HG02970 (cell line): ENCODE results near the gene MLLT10.

Experiments
- ATAC-seq: cut with Tn5 transposase; IDR thresholded peaks from one replicate; pipeline ENCODE4 v1.9.1; 2021; ENCODE audit warnings: mild to moderate bottlenecking, moderate library complexity, moderate number of reproducible peaks; ENCODE audit not compliant: unreplicated experiment, low FRiP score

Gene MLLT10

DNA sequence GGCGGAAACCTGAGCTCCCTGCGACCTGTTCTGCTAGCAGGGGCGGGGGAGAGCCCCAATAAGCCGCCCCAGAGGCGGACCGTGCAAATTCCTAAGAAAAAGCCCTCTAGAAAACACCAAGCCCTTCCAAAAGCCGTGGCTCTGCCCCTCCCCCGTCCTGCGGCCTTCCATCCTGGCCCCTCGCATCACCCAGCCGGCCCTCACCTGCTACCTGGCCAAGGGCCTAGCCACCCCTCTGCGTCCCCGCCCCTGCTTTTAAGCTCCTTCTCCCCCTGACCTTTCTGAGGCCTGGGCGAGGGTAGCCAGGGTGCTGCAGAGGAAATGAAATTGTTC, 33.5 kb upstream of the MLLT10 start:
- no peak for ATAC-seq

DNA sequence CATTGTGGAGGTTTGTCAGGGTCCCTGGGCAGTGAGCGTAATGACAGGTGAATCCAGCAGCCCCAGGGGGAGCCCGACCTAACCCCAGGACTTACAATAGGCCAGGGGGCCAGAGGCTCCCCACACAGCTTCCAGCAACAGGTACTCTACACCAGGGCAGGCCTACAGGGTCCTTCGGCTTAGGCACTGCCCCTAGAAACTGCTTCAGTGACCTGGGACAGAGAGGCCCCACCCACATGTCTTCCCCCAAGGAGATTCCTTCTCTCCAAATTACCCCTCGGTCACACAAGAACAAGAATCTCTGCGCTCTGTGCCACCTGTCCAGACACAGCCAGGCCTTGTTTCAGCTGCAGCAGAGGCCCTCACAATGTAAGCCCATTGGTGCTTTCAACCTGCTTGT, 32.9 kb upstream of the MLLT10 start:
- no peak for ATAC-seq

DNA sequence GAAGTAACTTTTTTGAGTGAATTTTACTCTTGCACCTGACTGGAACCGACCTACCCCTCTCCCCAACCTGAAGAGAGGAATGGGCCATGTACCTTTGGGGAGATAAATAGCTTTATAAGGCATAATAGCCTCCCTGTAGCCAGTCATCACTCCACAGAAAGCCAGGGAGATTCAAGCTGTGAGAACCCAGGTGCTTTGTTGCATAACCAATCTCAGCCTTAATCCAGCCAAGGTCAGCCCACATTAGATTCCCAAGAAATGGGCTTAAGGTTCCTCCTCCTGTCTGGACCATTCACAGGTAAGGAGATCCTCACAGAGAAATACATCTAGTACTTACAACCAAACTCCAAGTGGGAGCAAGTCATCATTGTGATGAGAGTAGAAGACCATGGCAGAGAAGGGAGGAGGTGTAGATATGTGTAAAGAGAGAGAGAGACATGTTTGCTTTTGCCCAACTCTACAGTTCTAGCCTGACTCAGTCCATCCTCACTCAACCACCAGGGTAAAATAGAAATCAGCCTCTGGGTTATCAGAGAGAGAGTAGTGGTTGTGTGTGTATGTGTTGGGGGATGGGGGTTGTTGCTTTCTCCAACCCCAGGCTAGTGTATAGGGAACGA, 32.2 kb upstream of the MLLT10 start:
- no peak for ATAC-seq

DNA sequence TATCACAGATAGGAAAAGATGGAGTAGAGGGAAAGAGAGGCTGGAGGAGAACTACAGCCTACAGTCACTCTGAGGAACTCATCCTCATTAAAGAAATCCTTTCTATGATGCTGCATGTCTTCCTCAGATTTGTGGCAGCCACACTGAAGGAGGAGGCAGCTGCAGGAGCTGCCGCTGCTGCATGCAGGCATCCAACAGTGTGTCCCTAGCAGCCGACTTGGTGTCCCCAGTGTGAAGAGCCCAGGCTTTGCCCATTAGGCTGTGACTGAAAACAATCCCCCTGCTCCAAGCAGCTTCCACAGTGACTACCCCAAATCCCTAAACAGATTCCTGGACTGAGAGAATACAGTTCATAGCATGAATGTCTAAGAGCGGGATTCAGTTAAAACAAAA, 31.7 kb upstream of the MLLT10 start:
- no peak for ATAC-seq

DNA sequence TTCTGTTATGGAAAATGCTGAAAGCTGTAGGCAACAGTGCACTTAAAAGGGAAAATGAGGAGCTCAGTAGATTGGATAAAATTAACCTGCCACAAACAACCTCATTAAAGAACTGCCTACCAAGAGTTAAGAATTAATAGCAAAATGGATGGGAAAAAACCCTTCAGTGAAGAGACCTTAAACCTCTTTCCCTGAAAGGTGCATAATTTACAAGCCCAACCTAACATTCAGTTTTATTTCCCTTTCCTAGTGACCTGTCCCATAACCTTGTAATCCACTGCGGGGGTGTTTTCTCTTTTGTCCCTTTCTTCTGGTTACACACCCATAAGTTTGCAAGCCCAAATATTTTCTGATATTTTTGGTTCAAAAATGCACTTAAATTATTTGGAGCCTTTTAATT, 30.5 kb upstream of the MLLT10 start:
- no peak for ATAC-seq

DNA sequence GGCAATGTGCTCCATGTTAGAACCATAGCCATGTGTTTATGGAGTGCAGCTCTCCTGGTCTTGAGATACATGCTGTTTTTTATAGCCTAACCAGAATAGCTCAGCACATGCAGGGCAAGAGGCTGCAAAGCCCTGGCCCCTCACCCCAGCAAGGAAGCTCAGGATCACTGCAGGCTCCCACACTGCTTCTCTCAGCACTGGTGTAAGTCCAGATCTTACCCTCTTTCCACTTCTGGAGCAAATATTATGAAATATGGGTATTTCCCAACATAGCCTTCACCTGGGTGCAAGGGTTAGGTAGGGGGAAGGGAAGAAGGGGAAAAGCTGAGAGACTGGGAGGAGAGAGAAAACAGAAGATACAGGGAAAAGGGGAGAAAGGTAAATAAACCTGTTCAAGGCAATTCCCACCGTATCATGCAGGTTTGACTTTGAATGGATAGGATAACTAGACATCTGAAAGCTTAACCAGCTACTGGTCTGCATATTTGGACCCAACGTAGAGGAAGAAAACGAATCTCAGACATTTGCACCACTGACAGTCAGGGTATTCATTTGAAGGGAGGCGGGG, 28.2 kb upstream of the MLLT10 start:
- ATAC-seq, result no peak

DNA sequence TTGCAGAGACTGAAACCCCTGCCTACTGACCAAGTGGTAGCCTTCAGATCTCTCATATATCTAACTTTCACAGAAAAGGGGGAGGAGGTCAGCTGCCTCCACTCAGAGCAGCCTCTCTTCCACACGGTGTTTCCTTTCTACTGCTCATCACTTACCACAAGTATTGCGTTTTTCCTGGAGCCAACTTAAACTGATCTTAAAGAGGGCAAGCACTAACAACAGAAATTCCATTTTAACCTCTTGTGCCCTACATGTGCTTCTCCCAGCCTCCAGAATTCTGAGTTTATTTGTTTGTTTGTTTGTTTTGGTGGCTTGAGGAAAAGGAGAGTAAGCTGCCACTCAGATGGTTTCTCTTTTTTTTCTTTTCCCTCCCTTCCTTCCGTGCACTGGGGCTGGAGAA, 27.7 kb upstream of the MLLT10 start:
- ATAC-seq, result no peak

DNA sequence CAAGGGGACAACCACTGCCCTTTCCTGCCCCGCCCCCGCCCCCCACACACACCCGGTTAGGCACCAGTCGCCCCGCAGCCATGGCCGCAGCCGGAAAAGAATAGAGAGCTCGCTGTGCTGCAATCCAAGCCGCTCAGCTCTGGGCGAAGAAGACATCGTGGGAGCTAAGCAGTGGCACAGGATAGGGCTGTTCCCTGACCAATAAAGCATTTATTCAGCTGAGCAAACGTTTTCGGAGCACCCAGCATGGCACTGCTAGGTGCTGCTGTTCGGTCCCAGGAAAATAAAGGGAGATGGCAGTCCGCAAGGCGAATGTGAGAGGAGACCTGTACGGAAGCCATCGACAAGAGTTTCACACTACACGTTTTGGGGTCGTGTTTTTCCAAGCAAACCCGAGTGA, 26.9 kb upstream of the MLLT10 start:
- ATAC-seq, result no peak

DNA sequence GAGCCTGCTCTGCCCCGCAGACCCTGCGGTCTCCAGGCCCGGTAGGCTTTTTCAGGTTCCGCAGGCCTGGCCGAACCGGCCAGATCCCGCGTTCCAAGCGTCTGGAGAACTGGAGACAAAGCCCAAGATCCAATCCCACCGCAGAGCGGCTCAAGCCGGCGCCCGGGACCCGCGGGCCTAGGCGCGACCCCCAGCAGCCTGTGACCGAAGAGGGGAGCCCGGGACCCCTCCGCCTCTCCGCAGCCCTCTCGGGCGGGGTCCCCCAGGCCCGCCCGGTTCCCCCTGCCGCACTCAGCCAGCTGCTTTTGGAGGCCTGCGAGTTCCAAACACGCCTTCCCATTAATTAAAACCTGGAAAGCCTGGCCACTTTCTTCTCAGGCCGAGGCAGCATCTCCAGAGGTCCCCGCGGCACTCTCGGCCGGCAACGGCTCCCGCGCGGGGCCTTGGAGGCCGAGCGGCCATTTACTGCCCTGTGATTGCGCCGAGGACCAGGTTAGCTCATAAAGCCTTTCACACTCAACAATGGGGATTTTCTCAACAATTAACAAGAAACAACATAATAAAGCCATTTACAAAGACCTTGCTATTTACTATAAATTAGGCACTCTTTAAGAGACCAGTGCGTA, 25.2 kb upstream of the MLLT10 start:
- ATAC-seq, result no peak

DNA sequence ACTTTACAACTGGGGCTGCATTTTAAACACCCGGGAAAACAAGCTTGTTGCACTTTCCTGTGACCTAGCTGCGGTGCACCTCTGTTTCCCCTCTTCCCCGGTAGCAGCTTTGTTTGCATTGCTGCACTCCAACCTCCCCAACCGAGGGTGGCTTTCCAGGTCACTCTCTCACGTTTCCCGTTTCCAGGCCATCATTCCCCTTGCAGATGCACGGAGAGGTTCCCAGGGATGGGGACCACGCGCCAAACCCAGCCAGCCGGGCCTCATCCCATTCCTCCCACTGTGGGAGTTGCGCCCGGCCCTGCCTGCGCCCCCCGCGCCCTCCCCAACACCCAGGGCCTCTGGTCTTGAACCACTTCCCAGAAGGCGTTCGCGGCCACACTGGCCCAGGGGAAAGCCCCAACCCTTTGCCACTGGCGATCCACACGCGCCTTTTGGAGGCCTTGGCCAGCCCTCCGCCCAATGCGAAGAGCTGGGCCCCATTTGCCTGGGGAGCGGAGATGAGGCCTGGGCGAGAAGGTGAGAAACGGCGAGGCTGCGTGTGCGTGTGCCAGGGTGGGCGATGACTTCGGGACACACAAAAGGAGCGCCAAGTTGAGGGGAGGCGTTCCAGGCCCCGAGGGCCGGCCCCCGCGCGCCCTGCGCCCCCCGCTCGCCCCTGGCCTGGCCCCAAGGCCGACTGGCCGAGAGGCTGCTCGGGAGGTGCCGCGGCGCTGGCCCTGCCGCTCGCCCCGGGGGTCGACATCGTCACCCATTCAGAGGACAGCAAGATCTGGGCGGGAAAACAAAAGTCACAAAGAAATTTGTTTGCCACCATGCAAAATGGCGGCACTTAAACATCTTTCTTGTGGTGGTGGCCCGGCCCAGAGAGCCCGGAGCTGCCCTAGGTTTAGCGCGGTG, 24.4 kb upstream of the MLLT10 start:
- ATAC-seq, result no peak

DNA sequence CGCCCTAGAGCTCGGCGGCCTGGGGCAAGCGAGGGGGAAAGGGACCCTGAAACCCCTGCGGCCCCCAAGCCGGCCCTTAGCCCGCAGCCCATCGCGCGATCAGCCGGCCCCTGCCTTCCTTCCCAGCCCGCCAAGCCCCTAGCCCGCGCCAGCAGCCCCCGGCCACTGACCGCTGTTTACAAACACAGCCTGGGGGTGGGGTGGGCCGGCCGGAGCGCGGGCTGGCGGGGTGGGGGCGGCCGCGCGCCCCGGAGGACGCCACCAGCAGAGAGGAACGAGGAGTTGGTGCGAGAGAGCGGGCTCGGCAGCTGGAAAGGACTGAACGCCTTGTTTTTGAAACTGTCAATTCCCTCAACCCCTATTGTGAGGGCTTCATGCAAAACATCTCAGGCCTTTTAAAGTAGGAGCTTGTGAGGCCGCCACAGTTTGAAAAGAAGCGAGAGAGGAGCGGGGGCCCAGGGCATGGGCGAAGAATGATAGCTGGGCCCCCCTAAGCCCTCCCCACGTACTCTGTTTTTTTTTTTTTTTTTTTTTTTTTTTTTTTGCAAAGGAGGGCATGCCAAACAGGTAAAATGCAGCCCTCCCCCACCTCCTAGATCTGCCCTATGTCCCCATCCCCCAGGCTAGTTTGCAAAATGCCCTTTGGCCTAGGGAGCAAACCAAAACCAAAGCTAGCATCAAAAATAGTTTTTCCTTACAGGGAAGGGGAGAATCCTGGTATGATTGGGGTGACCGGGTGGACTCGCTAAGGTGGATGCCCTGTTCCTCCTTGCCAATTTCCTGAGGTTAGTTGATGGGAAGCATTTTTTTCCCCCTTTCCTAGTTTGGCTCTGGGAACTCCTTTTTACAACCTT, 23.6 kb upstream of the MLLT10 start:
- no peak for ATAC-seq

DNA sequence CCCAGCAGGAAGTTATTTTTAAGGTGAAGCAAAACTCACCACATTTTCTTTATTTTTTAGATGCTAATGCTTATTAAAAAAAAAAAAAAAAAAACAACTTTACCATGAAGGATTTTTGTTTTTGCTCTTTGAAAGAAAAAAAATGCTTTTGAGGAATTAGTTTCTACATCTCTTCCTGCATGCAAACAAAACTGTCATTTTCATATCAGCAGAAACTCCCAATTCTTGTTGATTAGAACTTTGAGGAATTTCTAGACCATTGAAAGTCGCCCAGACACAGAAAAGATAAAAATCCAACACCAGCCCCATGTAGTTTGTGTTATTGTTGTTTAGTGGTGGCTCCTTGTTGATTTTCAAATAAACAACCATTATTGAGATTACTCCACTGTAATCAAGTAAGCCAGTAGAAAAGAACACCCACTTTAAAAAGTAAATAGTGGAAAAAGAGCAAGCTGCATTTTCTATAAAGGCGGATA, 22.9 kb upstream of the MLLT10 start:
- ATAC-seq, result no peak

DNA sequence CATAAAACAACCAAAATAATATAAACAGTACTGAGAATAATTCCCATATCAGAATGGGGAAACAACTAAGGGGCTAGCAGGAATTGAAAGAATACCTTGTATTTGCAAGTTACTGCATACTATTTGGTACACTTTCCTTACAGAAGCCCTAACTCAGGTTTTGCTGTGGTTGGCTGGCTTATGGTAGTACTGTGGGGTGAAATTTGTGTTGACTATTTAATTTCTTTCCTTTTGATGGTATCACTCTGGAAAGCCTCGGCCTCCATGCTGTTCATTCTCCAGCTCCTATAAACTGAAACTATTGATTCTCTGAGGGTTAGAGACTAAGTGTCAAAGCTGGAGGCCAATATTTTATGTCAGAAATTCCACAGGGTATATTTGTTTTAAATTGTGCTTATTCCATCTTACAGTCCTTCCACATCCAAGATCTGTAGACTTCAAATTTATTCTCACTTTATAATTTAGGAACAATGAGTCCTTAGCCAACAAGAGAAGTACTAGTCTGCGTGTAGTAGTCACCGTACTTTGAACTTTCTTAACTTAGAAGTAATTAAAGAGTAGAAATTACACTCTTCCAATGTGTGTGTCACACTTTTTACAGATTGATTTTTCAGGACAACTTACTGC, 22.0 kb upstream of the MLLT10 start:
- ATAC-seq, result no peak

DNA sequence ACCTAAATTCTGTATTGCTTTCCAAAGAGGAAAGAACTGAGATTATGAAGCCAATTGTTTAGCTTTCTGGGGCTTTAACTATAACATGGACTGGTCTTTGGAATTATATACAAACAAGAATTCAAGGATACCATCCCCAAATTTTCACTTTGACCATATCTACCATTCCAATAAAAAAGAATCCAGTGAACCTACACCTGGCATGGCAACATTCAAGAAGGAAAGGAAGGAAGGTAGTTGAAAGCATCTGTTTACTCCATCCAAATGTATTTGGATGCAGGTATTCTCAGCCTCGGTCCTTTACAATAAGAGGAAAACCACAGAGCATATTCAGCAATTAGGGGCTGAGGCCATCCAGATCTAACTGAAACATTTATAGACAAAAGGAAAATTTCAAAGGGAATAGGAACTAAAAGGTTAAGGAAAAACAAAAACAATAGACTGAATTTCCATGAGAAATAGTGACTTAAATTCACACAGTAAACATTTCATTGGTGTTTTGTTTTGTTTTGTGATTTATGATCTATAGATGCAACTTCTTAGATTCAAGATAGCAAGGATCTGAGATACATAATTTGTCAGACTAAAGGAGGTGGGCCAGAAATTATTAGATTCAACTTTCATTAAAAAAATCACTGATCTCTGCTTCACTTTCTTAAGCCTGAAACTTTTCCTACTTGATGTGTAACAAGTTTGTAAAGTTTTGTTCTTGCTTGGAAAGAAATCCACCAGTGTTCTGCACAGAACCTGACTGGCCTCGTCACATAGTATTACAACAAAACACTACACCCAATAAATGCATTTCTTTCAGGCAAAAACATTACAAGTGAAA, 21.2 kb upstream of the MLLT10 start:
- no peak for ATAC-seq

DNA sequence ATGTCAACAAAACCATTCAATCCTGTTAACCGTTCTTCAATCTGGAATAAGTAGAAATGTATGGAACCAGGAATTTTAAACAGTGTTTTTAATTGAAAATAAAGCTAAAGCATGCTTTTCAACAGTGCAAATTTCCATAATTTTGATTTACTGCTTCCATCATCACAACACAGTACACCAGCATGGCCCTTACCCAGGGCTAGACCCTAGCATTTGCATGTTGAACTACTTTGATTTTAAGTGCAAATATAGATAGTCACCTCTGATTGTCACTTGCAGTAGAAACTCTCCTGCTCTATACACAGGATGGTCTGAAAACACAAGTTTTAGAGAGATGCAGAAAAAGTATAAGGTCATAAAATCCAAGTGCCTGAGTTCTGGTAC, 20.6 kb upstream of the MLLT10 start:
- ATAC-seq, result no peak

DNA sequence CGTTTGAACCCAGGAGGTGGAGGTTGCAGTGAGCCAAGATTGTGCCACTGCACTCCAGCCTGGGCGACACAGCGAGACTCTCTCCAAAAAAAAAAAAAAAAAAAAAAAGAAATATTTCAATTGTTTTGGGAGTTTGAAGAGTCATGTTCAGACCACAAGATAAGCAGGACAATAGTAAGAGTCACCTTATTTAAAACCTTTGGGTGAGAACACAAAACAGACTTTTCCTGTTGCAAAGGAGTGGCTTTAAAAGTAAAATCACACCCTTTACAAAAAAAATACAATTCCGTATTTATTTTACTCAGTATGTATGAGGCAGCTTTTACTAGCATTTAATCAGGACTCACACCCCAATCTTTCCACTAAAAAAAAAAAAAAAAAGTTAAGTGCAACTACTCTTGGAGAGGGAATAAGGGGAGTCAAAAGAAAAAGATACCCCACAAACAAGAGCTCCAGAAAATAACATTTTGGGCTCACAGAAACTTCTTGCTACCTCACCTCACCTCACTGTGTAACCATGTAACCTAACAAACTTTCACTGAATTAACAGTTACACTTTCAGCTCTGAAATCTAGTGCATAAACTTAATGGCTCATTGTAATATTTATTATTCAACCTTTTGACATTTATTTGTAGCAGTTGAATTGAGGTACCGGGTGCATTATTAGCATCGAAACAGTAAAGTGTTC, 19.8 kb upstream of the MLLT10 start:
- no peak for ATAC-seq

DNA sequence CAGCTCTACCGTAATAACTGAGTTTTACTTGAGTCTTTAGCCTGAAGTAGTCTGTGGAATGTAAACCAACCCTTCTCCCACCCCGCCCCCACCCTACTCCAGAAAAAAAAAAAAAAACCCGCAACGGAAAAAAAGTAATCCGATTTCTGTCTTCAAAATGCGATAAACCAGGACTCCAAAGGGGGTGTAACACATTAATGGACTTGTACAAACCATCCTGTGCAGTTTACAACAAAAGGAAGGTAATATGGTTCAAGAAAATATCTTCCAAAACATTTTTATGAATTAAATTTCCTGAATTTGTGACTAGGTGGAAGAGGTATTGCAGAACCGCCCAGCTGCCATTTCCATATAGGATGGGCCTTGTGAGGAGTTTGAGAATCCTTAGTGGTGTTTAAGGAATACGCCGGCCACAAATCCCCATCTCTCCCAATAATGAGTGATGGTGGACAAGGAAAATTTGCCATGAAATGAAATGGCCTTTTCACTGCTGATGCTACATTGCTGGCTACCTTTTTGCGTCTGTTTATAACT, 19.1 kb upstream of the MLLT10 start:
- no peak for ATAC-seq
